Muscle layer of duodenum (tissue), 2 donors: ENCODE data around the gene SFRP4.

Experiments
- H3K27ac ChIP-seq: one replicate; pipeline ENCODE4 v1.7.0; 2013; ENCODE audit warnings: mild to moderate bottlenecking, low read length
- H3K27me3 ChIP-seq: one replicate; pipeline ENCODE4 v1.7.0; 2013; ENCODE audit warnings: low read depth, mild to moderate bottlenecking, control low read depth, low read length
- H3K36me3 ChIP-seq, 2 donors: one replicate each; pipeline ENCODE4 v1.7.0; 2013; ENCODE audit warnings: low read length in 2 of 2, control low read depth in 1 of 2, mild to moderate bottlenecking in 1 of 2; ENCODE audit not compliant: insufficient read depth in 2 of 2, control insufficient read depth in 1 of 2
- H3K4me1 ChIP-seq, 2 donors: one replicate each; pipeline ENCODE4 v1.7.0; 2013; ENCODE audit warnings: low read length in 2 of 2, mild to moderate bottlenecking in 2 of 2, control low read depth in 1 of 2, moderate library complexity in 1 of 2; ENCODE audit not compliant: insufficient read depth in 2 of 2, control insufficient read depth in 1 of 2
- H3K4me3 ChIP-seq, 2 donors: one replicate each; pipeline ENCODE4 v1.7.0; 2013; ENCODE audit warnings: low read length in 2 of 2, low read depth in 1 of 2, mild to moderate bottlenecking in 1 of 2
- H3K9me3 ChIP-seq, 2 donors: one replicate each; pipeline ENCODE4 v1.7.0; 2013; ENCODE audit warnings: low read length in 2 of 2, control low read depth in 1 of 2, mild to moderate bottlenecking in 1 of 2; ENCODE audit not compliant: control insufficient read depth in 1 of 2
- donor health status: healthy.

Gene SFRP4

DNA sequence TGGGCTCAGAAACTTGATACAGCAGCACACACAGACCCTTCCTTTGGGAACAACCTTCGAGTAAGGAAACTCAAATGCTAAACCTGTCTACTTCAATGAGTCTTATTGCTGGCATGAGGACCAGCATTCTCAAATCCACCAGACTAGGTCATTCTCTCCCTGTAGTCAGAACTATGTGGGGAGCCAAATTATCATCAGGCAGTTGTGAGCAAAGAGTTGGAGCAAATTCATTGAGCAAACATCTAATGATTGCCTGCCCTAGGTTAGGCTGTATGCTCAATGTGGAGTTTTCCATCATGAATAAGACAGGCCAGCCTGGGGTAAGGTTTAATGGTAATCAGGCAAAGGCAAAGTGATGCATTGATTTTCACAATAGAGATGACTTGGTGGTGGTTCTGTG, 7.4 kb upstream of the SFRP4 start:
- Histone ChIP-seq H3K4me1 (peaks cover 6 to 14% of the 10 kb centered on the region in 2 donors), H3K4me3 (no peak overlapping the region), H3K36me3 (no peaks in the 10 kb centered on the region), H3K27ac (no peak overlapping the region), H3K9me3 (peaks cover 0 to 10% of the 10 kb centered on the region in 2 donors), H3K27me3 (no peaks in the 10 kb centered on the region)

DNA sequence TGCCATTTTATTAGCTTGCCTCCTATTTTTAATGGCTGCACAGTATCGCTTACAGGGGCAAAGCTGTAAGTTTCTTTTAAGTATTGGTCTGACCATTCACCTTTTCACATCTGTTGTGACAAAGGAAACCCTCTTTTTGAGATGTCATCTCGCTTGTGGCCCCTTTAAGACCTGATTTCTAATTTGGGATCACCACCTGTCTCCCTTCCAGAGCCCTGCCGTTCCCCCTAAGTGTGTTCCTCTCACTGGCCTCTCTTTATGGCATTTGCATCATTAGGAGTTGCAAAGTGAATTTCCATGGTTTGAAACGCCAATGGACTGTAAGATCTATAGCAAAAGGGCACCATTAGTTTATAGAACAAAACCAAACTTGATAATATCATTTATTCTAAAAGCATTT, 5.3 kb upstream of the SFRP4 start:
- no peaks in the 10 kb centered on the region for H3K27me3 ChIP-seq
- H3K9me3 ChIP-seq, result peaks cover 0 to 10% of the 10 kb centered on the region in 2 donors
- H3K36me3 ChIP-seq, result no peaks in the 10 kb centered on the region
- peaks cover 6 to 21% of the 10 kb centered on the region in 2 donors for H3K4me1 ChIP-seq
- peak overlapping the region; percentile 65 to 88 for H3K4me3 ChIP-seq
- no peak overlapping the region for H3K27ac ChIP-seq

DNA sequence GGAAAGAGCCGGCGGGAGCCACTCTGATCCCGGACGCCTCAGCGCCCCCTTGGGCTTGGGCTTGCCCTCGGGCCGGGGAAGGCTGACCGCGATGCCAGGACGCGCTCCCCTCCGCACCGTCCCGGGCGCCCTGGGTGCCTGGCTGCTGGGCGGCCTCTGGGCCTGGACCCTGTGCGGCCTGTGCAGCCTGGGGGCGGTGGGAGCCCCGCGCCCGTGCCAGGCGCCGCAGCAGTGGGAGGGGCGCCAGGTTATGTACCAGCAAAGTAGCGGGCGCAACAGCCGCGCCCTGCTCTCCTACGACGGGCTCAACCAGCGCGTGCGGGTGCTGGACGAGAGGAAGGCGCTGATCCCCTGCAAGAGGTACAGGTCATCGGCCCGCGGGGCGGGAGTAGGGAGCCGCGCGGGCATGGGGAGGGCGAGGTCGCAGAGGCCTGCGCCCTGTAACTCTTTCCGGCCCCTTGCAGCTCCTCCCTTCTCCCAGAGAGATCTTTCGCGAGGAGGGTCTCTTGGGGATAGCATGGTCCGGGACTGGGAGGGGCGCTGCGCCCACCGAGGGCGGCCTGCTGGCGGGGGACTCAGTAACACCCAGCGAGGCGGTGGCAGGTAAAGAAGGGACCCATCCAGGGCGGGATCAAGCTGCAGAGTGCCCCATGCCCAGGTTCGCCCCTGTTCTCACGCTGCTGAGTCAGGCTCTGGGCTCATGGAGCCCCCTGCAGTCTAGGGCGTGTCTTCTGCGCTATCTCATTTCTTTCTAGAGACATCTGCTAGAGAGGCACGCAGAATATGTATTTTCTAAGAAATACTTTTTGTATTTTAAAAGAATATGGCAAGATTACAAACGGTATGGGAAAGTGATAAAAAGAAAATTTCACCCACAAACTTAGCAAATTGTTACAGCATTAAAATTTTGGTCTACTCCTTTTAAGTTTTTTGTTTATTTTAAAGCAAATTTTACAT, 4.5 kb upstream of the SFRP4 start:
- Histone ChIP-seq H3K27me3 (no peaks in the 10 kb centered on the region), H3K4me3 (peak overlapping the region; percentile 65 to 88), H3K36me3 (no peaks in the 10 kb centered on the region), H3K27ac (no peak overlapping the region), H3K9me3 (peaks cover 0 to 10% of the 10 kb centered on the region in 2 donors), H3K4me1 (peaks cover 6 to 29% of the 10 kb centered on the region in 2 donors)

DNA sequence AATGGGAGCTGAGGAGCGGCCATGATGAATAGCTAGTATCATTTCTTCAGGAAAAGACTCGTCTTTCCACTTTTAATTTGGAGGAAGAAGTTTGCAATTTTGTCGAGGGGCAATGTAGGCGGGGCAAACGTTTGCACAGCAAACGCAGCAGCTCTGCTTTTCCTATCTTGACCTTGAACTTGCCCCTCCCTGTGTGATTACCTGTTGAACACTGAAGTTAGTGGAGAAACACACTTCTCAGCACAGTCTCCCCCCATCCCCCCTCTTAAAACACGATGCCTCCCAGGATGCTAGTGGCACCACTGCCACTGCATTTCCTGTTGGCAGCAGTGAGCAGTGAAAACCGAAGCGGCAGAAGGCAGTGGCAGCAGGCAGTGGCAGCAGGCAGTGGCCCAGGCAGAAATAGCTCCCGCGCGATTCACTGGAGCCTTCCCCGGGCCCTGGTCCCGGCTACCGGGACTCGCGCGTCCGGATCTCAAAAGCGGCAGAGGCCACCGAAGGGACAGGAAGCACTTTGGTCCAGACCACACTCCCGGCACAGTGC, 3.8 kb upstream of the SFRP4 start, which contains the start of gene EPDR1:
Gene EPDR1 (plus strand): TSS at position 336 of the 544 bp plus-strand sequence. CDS start 300 bp downstream, outside the sequence.
- Histone ChIP-seq H3K36me3 (no peaks in the 10 kb centered on the region), H3K9me3 (peaks cover 0 to 3% of the 10 kb centered on the region in 2 donors), H3K27me3 (no peaks in the 10 kb centered on the region), H3K27ac (no peak within 1 kb of the TSS), H3K4me1 (peaks cover 6 to 35% of the 10 kb centered on the region in 2 donors), H3K4me3 (peak within 1 kb of the TSS; percentile 65 to 88)

DNA sequence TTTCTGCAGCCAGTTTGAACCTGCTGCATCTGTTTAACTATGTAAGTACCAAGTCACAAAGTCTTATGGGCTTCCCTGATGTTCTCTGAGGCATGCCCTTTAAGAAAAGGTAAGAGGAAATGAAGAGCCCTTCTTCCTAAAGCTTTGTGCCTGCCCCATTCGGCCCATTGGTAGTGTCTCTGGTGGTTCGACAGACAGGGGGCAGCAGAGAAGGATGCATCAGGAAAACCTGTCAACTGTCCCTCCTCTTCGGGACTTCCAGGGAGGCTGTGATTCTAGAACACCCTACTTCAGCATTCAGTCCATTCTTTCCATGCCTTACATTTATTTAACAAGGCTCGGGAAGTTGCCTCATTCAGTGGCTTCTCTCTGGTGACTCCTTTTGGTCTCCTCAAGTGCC, 1.9 kb upstream of the SFRP4 start:
- Histone ChIP-seq H3K27ac (no peak overlapping the region), H3K4me1 (peaks cover 6 to 35% of the 10 kb centered on the region in 2 donors), H3K27me3 (no peaks in the 10 kb centered on the region), H3K36me3 (no peaks in the 10 kb centered on the region), H3K9me3 (no peaks in the 10 kb centered on the region), H3K4me3 (no peak overlapping the region)

DNA sequence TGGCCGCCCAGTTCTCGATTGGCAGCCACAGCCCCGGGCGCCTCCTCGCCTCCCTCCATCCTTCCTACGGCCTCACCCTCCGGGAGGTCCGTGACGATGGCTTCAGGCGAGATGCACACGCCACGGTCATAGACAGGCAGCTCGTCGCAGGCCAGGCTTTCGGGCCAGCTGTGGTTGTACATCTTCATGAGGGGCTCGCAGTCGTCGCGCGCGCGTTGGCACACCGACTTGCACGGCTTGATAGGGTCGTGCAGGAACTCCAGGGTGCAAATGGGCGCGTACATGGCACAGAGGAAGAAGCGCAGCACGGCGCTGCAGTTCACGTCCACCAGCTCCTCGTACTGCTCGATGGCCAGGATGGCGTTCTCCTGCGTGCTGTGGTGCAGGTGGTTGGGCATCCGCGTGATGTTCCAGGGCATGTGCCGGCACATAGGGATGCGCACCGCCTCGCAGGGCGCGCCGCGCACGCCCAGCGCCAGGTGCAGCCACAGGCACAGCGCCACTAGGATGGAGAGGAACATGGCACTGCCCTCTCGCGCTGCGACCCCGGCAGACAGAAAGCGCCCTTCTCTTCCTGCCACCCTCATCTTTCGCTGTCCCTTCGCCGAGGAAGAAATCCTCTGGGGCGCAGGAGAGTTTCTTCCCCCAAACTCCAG, 472 bp downstream of the SFRP4 start:
- Histone ChIP-seq H3K36me3 (no peaks in the 10 kb centered on the region), H3K4me3 (peak overlapping the region; percentile 59 to 82), H3K27me3 (no peaks in the 10 kb centered on the region), H3K27ac (no peak overlapping the region), H3K9me3 (no peaks in the 10 kb centered on the region), H3K4me1 (peaks cover 0 to 33% of the 10 kb centered on the region in 2 donors)

DNA sequence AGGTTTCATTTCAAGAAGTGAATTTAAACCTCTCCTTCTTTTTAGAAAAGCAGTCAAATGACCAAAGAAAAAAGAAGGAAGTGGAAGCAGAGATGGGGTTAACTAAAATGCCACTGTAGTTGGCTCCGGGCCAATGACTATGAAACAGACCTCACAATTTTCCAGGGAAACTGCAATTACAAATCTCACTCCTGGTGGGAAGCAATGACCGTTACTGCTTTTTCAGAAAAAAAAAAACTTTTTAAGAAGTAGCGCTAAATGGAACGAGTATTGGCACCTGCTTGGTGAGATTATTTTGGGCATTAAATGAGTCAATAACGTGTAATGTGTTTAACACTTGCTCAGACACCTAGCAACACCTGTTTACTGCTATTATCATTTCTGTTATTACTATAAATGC, 1.2 kb downstream of the SFRP4 start:
- Histone ChIP-seq H3K27ac (no peak overlapping the region), H3K27me3 (no peaks in the 10 kb centered on the region), H3K4me3 (peak overlapping the region in 1 of 2 donors; percentile 82), H3K4me1 (peaks cover 0 to 26% of the 10 kb centered on the region in 2 donors), H3K9me3 (no peaks in the 10 kb centered on the region), H3K36me3 (no peaks in the 10 kb centered on the region)

DNA sequence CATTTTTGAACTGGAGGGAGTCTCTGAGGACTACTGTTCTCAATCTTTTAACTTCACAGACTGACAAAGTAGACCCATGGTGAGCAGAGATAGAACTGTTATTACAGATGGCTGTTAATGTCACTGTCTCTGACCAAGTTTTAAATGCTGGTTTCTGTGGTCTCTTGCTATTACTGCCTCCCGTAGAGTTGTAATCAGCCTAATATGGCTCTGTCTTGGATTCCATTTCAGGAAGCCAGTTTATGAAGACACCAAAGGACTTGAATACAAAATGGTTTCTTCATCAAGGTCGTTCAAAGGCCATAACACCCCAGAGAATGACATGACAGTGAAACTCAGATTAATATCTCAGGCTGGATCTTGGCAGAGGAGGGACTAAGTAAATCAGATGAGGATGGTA, 3.9 kb downstream of the SFRP4 start:
- Histone ChIP-seq H3K4me3 (no peak overlapping the region), H3K27me3 (no peaks in the 10 kb centered on the region), H3K36me3 (no peaks in the 10 kb centered on the region), H3K27ac (no peak overlapping the region), H3K9me3 (no peaks in the 10 kb centered on the region), H3K4me1 (peaks cover 0 to 20% of the 10 kb centered on the region in 2 donors)

DNA sequence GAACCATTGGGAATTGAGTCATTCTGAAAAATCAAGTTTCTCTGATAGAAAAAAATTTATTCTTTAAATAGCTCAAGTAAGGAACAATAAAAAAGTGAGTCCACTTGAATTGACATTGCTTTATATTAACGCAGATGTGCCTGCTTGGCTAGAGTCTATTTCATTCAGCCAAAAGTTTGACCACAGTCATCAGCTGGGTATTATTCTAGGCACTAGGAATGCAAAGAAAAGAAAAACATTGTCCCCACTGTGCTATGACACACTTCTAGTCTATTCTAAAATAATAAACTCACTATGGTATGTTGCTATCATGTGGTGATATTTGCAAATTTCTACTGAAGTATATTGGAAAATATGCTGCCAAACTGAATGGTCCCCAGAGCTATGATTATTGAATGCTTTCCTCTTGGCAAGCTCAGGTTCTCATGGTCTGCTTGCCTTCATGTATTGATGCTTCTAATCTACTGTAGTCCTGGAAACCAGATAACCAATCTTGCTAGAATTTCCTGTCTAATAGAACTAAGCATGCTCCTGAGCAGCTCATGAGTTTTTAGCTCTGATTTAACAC, 8.3 kb downstream of the SFRP4 start:
- Histone ChIP-seq H3K4me3 (no peak overlapping the region), H3K27me3 (no peaks in the 10 kb centered on the region), H3K4me1 (no peaks in the 10 kb centered on the region), H3K9me3 (no peaks in the 10 kb centered on the region), H3K27ac (no peak overlapping the region), H3K36me3 (no peaks in the 10 kb centered on the region)

DNA sequence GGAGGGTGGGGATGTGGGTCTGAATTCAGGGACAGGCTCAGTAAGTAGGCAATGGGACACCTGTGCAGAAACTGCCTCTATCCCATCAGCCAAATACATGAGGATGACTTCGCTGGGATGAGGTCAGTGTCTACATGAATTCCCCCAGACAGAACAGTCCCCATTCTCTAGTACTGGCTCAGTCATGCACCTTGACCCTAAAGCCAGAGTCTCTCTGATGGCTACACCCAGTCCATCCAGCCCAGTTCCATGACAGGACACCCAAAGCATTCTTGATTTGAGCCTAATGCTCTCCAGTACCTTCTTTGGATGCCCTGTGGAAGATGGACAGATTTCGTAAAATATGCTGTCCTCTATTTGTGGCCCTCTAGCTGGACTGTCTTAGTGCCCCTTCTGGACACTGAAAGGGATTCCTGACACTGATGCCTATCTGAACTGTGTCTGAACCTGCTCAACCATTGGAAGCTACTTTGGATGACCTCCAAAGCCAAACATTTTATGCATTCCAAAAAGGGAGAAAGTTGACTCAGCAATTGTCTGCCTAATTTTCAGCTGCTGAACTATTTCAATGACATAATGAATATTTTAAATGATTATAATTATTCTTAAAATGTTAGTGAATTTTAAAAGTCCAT, 14.6 kb downstream of the SFRP4 start:
- Histone ChIP-seq H3K4me3 (no peak overlapping the region), H3K9me3 (no peaks in the 10 kb centered on the region), H3K27me3 (no peaks in the 10 kb centered on the region), H3K27ac (no peak overlapping the region), H3K4me1 (peaks cover 0 to 14% of the 10 kb centered on the region in 2 donors), H3K36me3 (no peaks in the 10 kb centered on the region)
